ENCODE data around the gene LONRF2.

LONRF2 gene

DNA sequence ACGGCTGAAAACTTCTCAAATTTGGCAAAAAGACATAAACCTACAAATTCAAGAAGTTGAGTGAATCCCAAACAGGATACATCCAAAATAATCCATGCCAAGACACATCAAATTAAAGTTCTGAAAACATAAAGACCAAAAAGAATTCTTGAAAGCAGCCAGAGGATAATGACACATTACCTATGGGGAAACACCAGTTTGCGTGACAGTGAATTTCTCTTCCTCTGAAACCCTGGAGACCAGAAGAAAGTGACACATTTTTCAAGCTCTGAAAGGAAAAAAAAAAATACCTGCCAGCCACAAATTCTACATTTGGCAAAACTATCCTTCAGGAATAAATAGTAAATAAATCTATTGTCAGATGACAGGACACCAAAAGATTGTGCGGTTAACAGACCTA is 93.9 kb downstream of the LONRF2 start:
- Histone ChIP-seq H3K27me3 (ENCODE audit: low read depth, low read length) (peaks cover 10% of the 10 kb centered on the region; the same call in 1 of the 2 replicates), H3K9me3 (ENCODE audit: insufficient read depth, low read length) (no peaks in the 10 kb centered on the region)

DNA sequence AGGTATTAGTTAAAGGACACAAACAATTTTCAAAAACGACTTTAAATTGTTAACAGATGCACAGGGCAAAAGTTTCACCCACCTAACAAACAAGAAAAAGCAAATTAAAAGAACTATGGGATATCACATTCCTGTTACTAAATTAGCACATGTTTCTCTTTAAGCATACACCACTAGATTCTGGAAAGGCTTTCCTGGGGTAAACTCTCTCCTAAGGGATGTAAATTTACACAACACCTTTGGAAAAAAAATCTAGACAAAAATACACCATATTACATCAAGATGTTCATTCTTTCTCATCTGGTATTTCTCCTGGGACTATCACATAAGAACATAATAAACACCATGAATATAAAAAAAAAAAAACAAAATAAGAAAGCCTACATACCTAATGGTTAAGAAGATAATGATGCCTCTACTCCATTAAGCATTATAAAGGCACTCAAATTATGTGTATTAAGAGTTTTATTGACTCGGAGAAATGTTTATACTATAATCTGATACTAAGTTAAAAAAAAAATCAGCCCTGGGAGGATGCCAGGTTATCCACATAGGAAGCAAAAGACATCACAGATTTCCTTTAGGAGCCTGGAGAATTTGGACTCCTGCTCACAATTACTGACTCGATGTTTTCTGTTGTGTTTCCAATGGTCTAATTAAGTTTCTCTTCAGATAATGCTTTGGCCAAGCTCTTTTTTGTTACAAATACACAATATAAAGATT is 97.2 kb downstream of the LONRF2 start:
- no peak overlapping the region for H3K27ac ChIP-seq (ENCODE audit: low read length)
- H3K4me2 ChIP-seq (ENCODE audit: low read length), result no peak overlapping the region
- H3K9me3 ChIP-seq (ENCODE audit: insufficient read depth, low read length), result no peaks in the 10 kb centered on the region
- H2AFZ ChIP-seq (ENCODE audit: low read depth, low read length), result no peak overlapping the region
- no peak overlapping the region for H3K9ac ChIP-seq (ENCODE audit: low read length)
- H3K36me3 ChIP-seq (replicated peaks; ENCODE audit: low read depth, low read length), result no peaks in the 10 kb centered on the region
- H3K4me1 ChIP-seq (ENCODE audit: low read length), result peaks cover 19% of the 10 kb centered on the region
- H4K20me1 ChIP-seq (ENCODE audit: insufficient read depth, low read length), result no peaks in the 10 kb centered on the region
- H3K79me2 ChIP-seq (ENCODE audit: low read length), result no peaks in the 10 kb centered on the region
- no peak for TF ChIP-seq EZH2phosphoT487 (IDR thresholded peaks at IDR 0.05; ENCODE audit: low read depth)
- H3K4me3 ChIP-seq (ENCODE audit: low read length), result no peak overlapping the region
- H3K27me3 ChIP-seq (ENCODE audit: low read depth, low read length), result 0 out of 2 replicates have a peak, but pooled peaks cover 7% of the 10 kb centered on the region

More for the DNA sequence above, 93.9 kb downstream of the LONRF2 start:
- Histone ChIP-seq H3K4me1 (ENCODE audit: low read length) (peaks cover 28% of the 10 kb centered on the region), H3K4me2 (ENCODE audit: low read length) (0 out of 2 replicates have a peak overlapping the region, but pooled peaks have one; percentile 5), H3K9ac (ENCODE audit: low read length) (no peak overlapping the region), H3K27ac (ENCODE audit: low read length) (no peak overlapping the region), H3K36me3 (replicated peaks; ENCODE audit: low read depth, low read length) (no peaks in the 10 kb centered on the region), H3K4me3 (ENCODE audit: low read length) (no peak overlapping the region), H4K20me1 (ENCODE audit: insufficient read depth, low read length) (no peaks in the 10 kb centered on the region), H3K79me2 (ENCODE audit: low read length) (no peaks in the 10 kb centered on the region), H2AFZ (ENCODE audit: low read depth, low read length) (no peak overlapping the region)
- TF ChIP-seq EZH2phosphoT487 (IDR thresholded peaks at IDR 0.05; ENCODE audit: low read depth), result no peak
- TF ChIP-seq, protein P1, sequence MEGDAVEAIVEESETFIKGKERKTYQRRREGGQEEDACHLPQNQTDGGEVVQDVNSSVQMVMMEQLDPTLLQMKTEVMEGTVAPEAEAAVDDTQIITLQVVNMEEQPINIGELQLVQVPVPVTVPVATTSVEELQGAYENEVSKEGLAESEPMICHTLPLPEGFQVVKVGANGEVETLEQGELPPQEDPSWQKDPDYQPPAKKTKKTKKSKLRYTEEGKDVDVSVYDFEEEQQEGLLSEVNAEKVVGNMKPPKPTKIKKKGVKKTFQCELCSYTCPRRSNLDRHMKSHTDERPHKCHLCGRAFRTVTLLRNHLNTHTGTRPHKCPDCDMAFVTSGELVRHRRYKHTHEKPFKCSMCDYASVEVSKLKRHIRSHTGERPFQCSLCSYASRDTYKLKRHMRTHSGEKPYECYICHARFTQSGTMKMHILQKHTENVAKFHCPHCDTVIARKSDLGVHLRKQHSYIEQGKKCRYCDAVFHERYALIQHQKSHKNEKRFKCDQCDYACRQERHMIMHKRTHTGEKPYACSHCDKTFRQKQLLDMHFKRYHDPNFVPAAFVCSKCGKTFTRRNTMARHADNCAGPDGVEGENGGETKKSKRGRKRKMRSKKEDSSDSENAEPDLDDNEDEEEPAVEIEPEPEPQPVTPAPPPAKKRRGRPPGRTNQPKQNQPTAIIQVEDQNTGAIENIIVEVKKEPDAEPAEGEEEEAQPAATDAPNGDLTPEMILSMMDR (IDR thresholded peaks at IDR 0.05; ENCODE audit: low read depth, low read length), result no peak

DNA sequence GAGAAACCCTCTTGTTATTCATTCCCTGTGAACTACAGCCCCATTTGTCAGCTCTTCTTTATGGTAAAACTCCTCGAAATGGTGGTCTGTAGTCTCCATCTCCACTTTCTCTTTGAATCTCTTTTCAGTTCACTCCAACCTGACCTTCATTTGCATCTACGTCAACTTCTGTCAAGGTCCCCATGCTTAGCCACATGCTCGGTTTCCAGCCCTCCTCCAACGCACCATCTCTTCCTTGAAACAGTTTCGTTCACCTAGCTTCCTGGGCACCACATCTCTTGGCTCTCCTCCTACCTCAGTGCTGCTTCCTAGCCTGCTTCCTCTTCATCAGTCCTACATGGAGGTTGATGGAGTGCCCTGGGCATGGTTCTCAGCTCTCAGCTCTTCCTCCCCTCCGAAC is 98.8 kb downstream of the LONRF2 start:
- Histone ChIP-seq H2AFZ (ENCODE audit: low read depth, low read length) (peak overlapping the region; percentile 52; the same call in 1 of the 2 replicates), H3K9me3 (ENCODE audit: insufficient read depth, low read length) (no peaks in the 10 kb centered on the region), H4K20me1 (ENCODE audit: insufficient read depth, low read length) (no peaks in the 10 kb centered on the region), H3K36me3 (replicated peaks; ENCODE audit: low read depth, low read length) (no peaks in the 10 kb centered on the region), H3K4me2 (ENCODE audit: low read length) (peak overlapping the region; percentile 57), H3K4me3 (ENCODE audit: low read length) (peak overlapping the region; percentile 36; the same call in 1 of the 2 replicates), H3K27ac (ENCODE audit: low read length) (no peak overlapping the region), H3K27me3 (ENCODE audit: low read depth, low read length) (0 out of 2 replicates have a peak, but pooled peaks cover 7% of the 10 kb centered on the region), H3K9ac (ENCODE audit: low read length) (no peak overlapping the region), H3K79me2 (ENCODE audit: low read length) (no peaks in the 10 kb centered on the region), H3K4me1 (ENCODE audit: low read length) (peaks cover 16% of the 10 kb centered on the region)
- TF ChIP-seq, protein P1 (IDR thresholded peaks at IDR 0.05; ENCODE audit: low read depth, low read length), result no peak
- TF ChIP-seq EZH2phosphoT487 (IDR thresholded peaks at IDR 0.05; ENCODE audit: low read depth), result no peak

Data from OCI-LY3 (cell line).